ENCODE measurements around the gene IRS1.
"Not testable (repeated sequence)": the region's sequence is repeated elsewhere in the genome, so short reads cannot be mapped to it uniquely, and the experiment has no call there.

Gene IRS1

GRCh38 chr2:226799211-226799975 lies at the start of gene IRS1:
Gene IRS1 (minus strand): TSS chr2:226799820. CDS start chr2:226798738, 1,082 bp downstream.
- in situ Hi-C loops (cut with HindIII; ENCODE audit: low sequenced_read_pairs) = no loop called here

GRCh38 chr2:226849349-226849748 lies 49.7 kb upstream of the IRS1 start:
- in situ Hi-C loops (cut with HindIII; ENCODE audit: low sequenced_read_pairs) = no loop called here

GRCh38 chr2:226847511-226847910 lies 47.9 kb upstream of the IRS1 start:
- in situ Hi-C loops (cut with HindIII; ENCODE audit: low sequenced_read_pairs) = no loop called here

- in situ Hi-C loops (cut with HindIII; ENCODE audit: low sequenced_read_pairs) = no loop called here
These were observed 47.5 kb upstream of the IRS1 start for GRCh38 chr2:226847090-226847489.

GRCh38 chr2:226845386-226846116 lies 45.9 kb upstream of the IRS1 start:
- in situ Hi-C loops (cut with HindIII; ENCODE audit: low sequenced_read_pairs) = no loop called here

- in situ Hi-C loops (cut with HindIII; ENCODE audit: low sequenced_read_pairs) = not testable (repeated sequence)
These were observed 43.4 kb upstream of the IRS1 start for GRCh38 chr2:226843001-226843400.

- in situ Hi-C loops (cut with HindIII; ENCODE audit: low sequenced_read_pairs) = no loop called here
These were observed 40.3 kb upstream of the IRS1 start for GRCh38 chr2:226839951-226840350.

- in situ Hi-C loops (cut with HindIII; ENCODE audit: low sequenced_read_pairs) = no loop called here
These were observed 39.5 kb upstream of the IRS1 start for GRCh38 chr2:226839161-226839560.

GRCh38 chr2:226838722-226839121 lies 39.1 kb upstream of the IRS1 start:
- in situ Hi-C loops (cut with HindIII; ENCODE audit: low sequenced_read_pairs) = no loop called here

GRCh38 chr2:226837787-226838603 lies 38.4 kb upstream of the IRS1 start:
- in situ Hi-C loops (cut with HindIII; ENCODE audit: low sequenced_read_pairs) = no loop called here

- in situ Hi-C loops (cut with HindIII; ENCODE audit: low sequenced_read_pairs) = no loop called here
These were observed 37.7 kb upstream of the IRS1 start for GRCh38 chr2:226837334-226837733.

- in situ Hi-C loops (cut with HindIII; ENCODE audit: low sequenced_read_pairs) = no loop called here
These were observed 36.9 kb upstream of the IRS1 start for GRCh38 chr2:226836548-226836885.

GRCh38 chr2:226835796-226836547 lies 36.4 kb upstream of the IRS1 start, which contains the start of gene RHBDD1:
Gene RHBDD1 (plus strand): TSS chr2:226836054. CDS start chr2:226864694, 28,640 bp downstream.
- in situ Hi-C loops (cut with HindIII; ENCODE audit: low sequenced_read_pairs) = no loop called here

GRCh38 chr2:226835420-226835795 lies 35.8 kb upstream of the IRS1 start:
- in situ Hi-C loops (cut with HindIII; ENCODE audit: low sequenced_read_pairs) = no loop called here

- in situ Hi-C loops (cut with HindIII; ENCODE audit: low sequenced_read_pairs) = not testable (repeated sequence)
These were observed 35.3 kb upstream of the IRS1 start for GRCh38 chr2:226834880-226835279.

GRCh38 chr2:226832061-226832460 lies 32.4 kb upstream of the IRS1 start:
- in situ Hi-C loops (cut with HindIII; ENCODE audit: low sequenced_read_pairs) = no loop called here

- in situ Hi-C loops (cut with HindIII; ENCODE audit: low sequenced_read_pairs) = no loop called here
These were observed 31.6 kb upstream of the IRS1 start for GRCh38 chr2:226831266-226831665.

- in situ Hi-C loops (cut with HindIII; ENCODE audit: low sequenced_read_pairs) = no loop called here
These were observed 30.4 kb upstream of the IRS1 start for GRCh38 chr2:226829721-226830631.

- in situ Hi-C loops (cut with HindIII; ENCODE audit: low sequenced_read_pairs) = no loop called here
These were observed 28.6 kb upstream of the IRS1 start for GRCh38 chr2:226828191-226828590.

- in situ Hi-C loops (cut with HindIII; ENCODE audit: low sequenced_read_pairs) = no loop called here
These were observed 25.4 kb upstream of the IRS1 start for GRCh38 chr2:226825056-226825455.

Measured in DLD1 (cell line).